Skeletal muscle cell (primary cell): ENCODE results near the gene SPACA5.
"Not testable (repeated sequence)": the region's sequence is repeated elsewhere in the genome, so short reads cannot be mapped to it uniquely, and the experiment has no call there.

Experiments
- DNase-seq: peaks from one replicate; pipeline ENCODE4 v3.0.0-alpha.2; 2010; ENCODE audit warnings: low read depth
- H3K4me3 ChIP-seq: 2 replicates; pipeline ENCODE4 v1.5.1; 2011; ENCODE audit warnings: low read depth, mild to moderate bottlenecking, control low read depth, low read length, moderate library complexity

SPACA5 gene

DNA sequence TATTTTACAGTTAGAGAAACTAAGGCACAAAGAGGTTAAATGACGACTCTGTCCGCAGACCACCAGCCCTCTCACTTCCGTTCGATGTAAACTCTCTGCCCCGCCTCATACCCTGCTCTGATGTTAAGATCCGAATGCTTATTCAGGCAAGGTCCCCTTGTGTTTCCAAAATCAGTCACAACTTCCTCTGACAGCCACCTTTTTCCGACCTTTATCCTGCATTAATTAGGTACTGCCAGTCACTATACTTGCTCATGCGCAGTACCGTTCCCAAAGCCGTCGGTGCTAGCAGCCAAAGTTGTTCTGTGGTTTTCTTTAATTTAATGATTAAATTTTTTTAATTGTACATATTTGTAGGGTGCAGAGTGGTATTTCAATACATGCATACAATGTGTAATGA is 13.7 kb downstream of the SPACA5 start:
- DNase-seq, H3K4me3 ChIP-seq: not testable (repeated sequence)

- peak; percentile 53 for DNase-seq
- H3K4me3 ChIP-seq = peak overlapping the region; percentile 59
Measured at GRCh38 chrX:48021026-48021900, 14.5 kb downstream of the SPACA5 start.

DNA sequence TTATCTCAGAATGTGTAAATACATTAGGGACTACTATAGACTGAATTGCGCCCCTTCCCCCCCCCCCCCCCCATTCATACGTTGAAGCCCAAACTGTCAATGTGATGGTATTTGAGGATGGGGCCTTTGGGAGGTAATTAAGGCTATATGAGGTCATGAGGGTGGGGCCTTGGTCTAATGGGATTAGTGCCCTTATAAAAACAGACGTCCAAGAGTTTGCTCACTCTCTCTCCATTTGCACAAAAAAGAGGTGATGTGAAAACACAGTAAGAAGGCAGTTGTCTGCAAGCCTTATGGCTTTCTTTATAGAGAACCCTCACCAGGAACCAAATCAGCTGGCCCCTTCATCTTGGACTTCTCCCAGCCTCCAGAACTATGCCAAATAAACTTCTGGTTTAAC is 15.3 kb downstream of the SPACA5 start:
- no peak for DNase-seq
- H3K4me3 ChIP-seq = no peak overlapping the region

DNA sequence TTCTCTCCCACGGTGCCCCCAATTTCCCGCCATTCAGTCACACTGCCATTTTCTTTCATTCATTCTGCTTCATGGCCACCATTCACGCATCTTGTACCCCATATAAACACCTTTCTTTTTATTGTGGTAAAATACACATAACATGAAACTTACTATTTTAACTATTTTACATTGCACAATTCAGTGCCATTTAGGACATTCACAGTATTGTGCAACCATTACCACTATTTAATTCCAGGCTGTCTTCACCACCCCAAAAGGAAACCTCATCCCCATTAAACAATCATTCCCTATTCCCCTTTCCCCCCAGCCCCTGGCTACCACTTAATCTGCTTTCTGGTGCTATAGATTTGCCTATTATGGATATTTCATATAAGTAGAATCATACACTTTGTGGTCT is 15.9 kb downstream of the SPACA5 start:
- H3K4me3 ChIP-seq = no peak overlapping the region
- DNase-seq = no peak

DNA sequence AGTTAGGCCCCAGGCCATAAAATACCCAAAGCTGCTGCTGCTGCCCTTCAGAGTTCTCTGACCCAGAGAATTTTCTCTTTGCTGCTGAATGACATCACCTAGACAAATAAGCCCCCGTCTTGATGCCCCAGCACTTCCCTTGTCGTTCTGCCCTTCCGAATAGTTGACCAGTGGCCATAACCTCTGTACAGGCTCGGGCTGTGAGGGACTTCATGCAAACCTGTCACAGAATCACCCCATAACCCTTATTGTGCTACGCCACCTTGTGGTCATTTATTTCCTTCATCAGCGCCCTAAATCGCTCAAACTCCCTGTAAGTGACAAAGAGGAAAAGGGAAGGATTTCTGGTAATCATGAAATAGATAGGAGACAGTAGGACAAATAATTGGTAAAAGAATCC is 18.8 kb downstream of the SPACA5 start:
- H3K4me3 ChIP-seq = no peak overlapping the region
- DNase-seq = no peak

GRCh38 chrX:48027545-48027944 is 20.8 kb downstream of the SPACA5 start:
- H3K4me3 ChIP-seq, DNase-seq: not testable (repeated sequence)

DNA sequence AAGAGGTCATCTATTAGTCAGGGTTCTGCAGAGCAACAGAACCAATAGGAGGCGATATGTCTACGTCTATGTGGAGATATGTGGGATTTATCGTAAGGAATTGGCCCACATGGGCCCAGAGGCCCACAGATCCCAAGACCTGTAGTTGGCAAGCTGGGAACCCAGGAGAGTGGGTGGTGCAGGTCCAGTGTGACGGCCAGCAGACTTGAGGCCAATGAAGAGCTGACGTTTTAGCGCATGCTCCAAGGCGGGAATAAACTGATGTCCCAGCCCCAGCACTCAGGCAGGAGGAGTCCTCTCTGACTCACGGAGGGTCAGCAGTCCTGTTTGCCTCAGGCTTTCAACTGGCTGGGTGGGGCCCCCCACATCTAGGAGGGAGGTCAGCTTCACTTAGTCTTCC is 21.3 kb downstream of the SPACA5 start:
- no peak overlapping the region for H3K4me3 ChIP-seq
- no peak for DNase-seq

DNA sequence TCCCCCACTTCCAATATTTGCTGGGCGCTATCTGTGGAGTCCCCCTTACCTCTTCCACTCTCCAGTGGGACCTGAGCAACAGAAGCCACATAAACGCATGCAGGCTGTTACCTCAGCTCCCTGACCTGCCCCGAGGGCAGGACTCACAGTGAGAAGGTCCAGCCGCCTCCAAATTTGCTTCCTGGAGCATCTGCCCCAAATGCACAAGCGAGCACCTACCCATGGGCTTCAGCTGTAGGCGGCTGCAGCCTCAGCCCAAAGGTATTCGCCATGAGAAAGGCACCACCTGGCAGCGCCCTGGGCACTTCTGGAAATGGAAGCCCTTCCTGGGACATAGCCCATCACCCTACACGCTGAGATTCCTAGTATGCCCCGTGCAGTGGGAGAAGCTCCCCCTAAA is 23.4 kb downstream of the SPACA5 start:
- no peak overlapping the region for H3K4me3 ChIP-seq
- no peak for DNase-seq

GRCh38 chrX:48030641-48031173 is 23.9 kb downstream of the SPACA5 start:
- H3K4me3 ChIP-seq, DNase-seq: not testable (repeated sequence)

DNA sequence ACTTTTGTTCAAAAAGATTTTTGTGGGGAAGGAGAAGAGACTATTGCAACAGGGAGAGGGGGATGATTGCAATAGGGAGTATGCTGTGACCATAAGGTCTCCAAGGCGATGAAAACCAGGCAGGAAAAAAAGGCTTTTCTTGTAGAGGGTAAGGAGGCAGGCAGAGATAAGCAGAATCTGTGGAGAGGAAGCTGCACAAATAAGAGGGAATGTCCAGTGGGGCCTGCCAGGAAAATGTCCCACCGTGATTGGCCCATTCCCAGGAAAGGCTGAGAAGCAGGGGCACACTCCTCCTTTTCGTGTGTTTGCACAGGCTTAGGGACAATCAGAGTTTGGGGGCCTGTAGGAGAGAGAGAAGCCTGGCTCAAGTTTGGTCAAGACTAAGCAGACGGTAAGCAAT is 29.1 kb downstream of the SPACA5 start:
- no peak for DNase-seq

DNA sequence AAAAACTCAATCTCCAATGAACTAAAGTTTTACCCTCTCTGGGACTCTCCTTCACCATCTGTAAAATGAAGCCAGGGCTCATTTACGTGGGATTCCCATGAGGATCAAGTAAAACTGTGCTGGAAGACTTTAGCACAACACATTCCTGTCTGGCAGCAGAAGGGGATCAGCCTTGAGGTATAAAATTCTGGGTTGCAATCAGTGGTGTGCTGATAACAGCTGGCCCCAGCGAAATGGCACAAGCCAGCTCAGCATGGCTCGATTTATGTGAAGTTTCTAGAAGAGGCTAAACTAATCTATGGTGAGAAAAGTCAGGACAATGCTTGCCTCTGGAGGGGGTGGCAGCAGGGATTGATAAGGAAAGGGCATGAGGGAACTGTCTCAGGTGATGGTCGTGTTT is 36.3 kb downstream of the SPACA5 start:
- H3K4me3 ChIP-seq = no peak overlapping the region
- no peak for DNase-seq

More for the DNA sequence above, 29.1 kb downstream of the SPACA5 start:
- H3K4me3 ChIP-seq = no peak overlapping the region

DNA sequence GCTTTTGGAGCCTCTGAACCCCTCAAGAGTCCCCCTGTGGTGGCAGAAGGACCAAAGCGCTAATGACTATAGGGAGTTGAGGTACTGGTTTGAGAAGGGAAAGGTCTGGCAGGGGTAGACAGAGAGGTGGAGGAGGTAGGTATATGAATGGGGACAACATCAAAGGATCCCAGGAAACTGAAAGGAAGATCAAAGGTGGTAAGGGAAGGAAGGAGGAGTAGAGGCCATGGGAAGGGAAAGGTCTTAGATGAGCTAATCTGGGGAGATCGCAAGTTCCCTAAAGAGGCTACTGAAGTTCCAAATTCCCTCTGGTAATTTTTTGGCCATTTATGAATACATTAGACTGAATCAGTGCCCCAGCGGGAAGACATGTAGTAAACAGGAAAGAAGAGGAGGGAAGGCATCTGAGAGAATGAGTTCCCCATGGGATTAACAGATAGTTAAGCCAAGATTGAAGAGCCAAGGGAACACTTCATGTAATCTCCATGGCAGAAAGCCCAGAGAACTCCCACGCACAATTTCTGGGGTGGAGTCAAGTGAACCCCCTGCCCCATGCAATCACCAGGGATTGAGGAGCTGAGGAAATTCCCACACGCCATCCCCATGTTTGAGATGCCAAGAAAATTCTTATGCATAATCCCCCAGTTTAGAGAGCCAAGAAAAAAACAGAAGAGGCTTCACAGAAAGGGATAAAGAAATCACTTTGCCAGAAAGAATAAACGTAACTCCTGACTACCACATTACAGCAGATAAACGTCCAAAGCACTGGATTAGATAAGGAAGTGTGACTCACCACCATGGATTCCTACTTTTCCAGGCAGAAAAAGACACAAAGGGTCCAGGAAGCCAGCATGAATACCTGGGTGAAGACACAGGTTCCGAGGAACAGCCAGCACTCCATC is 38.9 kb downstream of the SPACA5 start:
- DNase-seq = peak; percentile 83

GRCh38 chrX:48046846-48047245 is 40.1 kb downstream of the SPACA5 start:
- no peak overlapping the region for H3K4me3 ChIP-seq
- DNase-seq = no peak

More for the DNA sequence above, 38.9 kb downstream of the SPACA5 start:
- H3K4me3 ChIP-seq = no peak overlapping the region

DNA sequence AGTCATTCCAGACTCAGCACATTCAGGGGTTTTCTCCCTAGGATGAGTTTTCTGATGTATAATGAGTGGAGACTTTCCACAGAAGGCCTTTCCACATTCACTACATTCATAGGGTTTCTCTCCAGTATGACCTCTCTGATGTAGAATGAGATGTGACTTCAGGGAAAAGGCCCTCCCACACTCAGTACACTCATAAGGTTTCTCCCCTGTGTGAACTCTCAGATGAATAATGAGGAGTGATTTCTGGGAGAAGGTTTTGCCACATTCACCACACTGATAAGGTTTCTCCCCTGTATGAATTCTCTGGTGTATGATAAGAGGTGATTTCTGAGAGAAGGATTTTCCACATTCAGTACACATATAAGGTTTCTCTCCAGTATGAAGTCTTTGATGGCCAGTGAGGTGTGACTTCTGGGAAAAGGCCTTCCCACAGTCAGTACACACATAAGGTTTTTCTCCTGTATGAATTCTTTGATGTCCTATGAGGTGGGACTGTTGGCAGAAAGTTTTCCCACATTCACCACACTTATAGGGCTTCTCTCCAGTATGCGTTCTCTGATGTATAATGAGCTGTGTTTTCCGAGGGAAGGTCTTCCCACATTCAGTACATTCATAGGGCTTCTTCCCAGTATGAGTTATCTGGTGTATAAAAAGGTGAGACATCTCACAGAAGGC is 52.0 kb downstream of the SPACA5 start:
- no peak overlapping the region for H3K4me3 ChIP-seq
- DNase-seq = no peak

DNA sequence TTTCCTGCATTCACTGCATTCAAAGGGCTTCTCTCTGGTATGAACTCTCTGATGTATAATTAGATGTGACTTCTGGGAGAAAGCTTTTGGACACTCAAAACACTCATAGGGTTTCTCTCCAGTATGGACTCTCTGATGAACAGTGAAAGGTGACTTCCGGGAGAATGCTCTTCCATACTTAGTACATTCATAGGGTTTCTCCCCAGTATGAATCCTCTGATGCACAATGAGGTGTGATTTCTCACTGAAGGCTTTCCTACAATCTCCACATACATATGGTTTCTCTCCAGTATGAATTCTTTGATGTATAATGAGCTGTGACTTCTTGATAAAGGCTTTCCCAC is 52.5 kb downstream of the SPACA5 start:
- no peak overlapping the region for H3K4me3 ChIP-seq
- DNase-seq = no peak
